A549 (cell line): ENCODE measurements around the gene HOXD10. TPM values are rescaled to one million over a fixed set of nuclear protein-coding genes. Genes with fewer than 3 reads are reported as not detected.
A peak's percentile ranks its signal among the peaks of the same experiment; 100 is the strongest.

ENCODE experiments used
- ATAC-seq, 2 experiments: fragments of 200-7000 bp in 1 of 2; fragments of >200 bp in 1 of 2; cut with Nextera tagmentation in 1 of 2; cut with Tn5 transposase in 1 of 2; 3 replicates each; pipeline versions ENCODE4 v1.8.0 to v1.9.1; 2018 to 2020; ENCODE audit warnings: mild to moderate bottlenecking in 1 of 2, moderate library complexity in 1 of 2
- CTCF ChIA-PET: fragments of 300-600 bp; sonication (Branson Sonifier 250); formaldehyde crosslinking; extraction: SDS; loops from one replicate; lab custom pipeline; 2021; ENCODE audit warnings: antibody characterized with exemption, inconsistent platforms; lab: Yijun Ruan, JAX
- POLR2A ChIA-PET: fragments of 350-600 bp; formaldehyde crosslinking; extraction: SDS; loops from one replicate; lab custom pipeline; 2021; ENCODE audit warnings: antibody characterized with exemption, inconsistent platforms; lab: Yijun Ruan, JAX
- DNase-seq, 2 experiments: peaks; one replicate each; pipeline versions ENCODE4 v3.0.0 to v3.0.0-alpha.2; 2011 to 2016; ENCODE audit warnings: low read depth in 1 of 2, low spot score in 1 of 2
- FAIRE-seq: peaks from 2 replicates; lab custom pipeline; 2011; peaks lifted over from hg19 to GRCh38; lab: Jason Lieb, UNC
- H3K27ac ChIP-seq, 2 experiments: fragments of >200 bp; sonication (Bioruptor Twin); formaldehyde crosslinking; 3 replicates each; pipeline ENCODE4 v1.5.1; 2016 to 2017
- H3K4me1 ChIP-seq: fragments of >200 bp; sonication (Bioruptor Twin); formaldehyde crosslinking; 3 replicates; pipeline ENCODE4 v1.6.1; 2016
- H3K4me2 ChIP-seq: fragments of >200 bp; sonication (Bioruptor Twin); formaldehyde crosslinking; 3 replicates; pipeline ENCODE4 v1.6.1; 2016
- H3K4me3 ChIP-seq: fragments of >200 bp; sonication (Bioruptor Twin); formaldehyde crosslinking; 3 replicates; pipeline ENCODE4 v1.5.1; 2016
- H3K9me3 ChIP-seq: fragments of >200 bp; sonication (Bioruptor Twin); formaldehyde crosslinking; 3 replicates; pipeline ENCODE4 v1.6.1; 2016
- ATOH8 ChIP-seq: fragments of 250-450 bp; sonication (Bioruptor Pico); IDR thresholded peaks from 2 replicates; pipeline ENCODE4 v1.5.0; 2020; ENCODE audit warnings: low read depth, mild to moderate bottlenecking, moderate library complexity
- CHD4 ChIP-seq: fragments of 200-600 bp; sonication (generic); IDR thresholded peaks from 2 replicates; pipeline ENCODE4 v1.6.1; 2016; ENCODE audit warnings: antibody characterized with exemption, mild to moderate bottlenecking, borderline replicate concordance
- E2F6 ChIP-seq: IDR thresholded peaks from 2 replicates; pipeline ENCODE4 v1.6.1; 2012; ENCODE audit warnings: low read depth, borderline replicate concordance
- EHMT2 ChIP-seq: fragments of 200-600 bp; sonication (generic); IDR thresholded peaks from 2 replicates; pipeline ENCODE4 v1.6.1; 2016; ENCODE audit warnings: antibody characterized with exemption, low read depth, mild to moderate bottlenecking, moderate library complexity
- EP300 ChIP-seq, 2 experiments: fragments of >200 bp; sonication (Bioruptor Twin); formaldehyde crosslinking; IDR thresholded peaks; 2 replicates in 1 of 2; 3 replicates in 1 of 2; pipeline ENCODE4 v1.6.1; 2016 to 2017
- ESRRA ChIP-seq: fragments of 150-350 bp; IDR thresholded peaks from 2 replicates; pipeline ENCODE4 v1.6.1; 2014; ENCODE audit warnings: mild to moderate bottlenecking, low read length, borderline replicate concordance
- FOSL2 ChIP-seq, 2 experiments: fragments of 450-650 bp in 1 of 2; fragments of >200 bp in 1 of 2; sonication (Bioruptor Twin) in 1 of 2; formaldehyde crosslinking; IDR thresholded peaks; 2 replicates each; pipeline versions ENCODE4 v1.5.0 to v1.6.1; 2016 to 2020; ENCODE audit warnings: mild to moderate bottlenecking in 1 of 2, moderate library complexity in 1 of 2
- FOXS1 ChIP-seq: fragments of 250-450 bp; sonication (Bioruptor Pico); IDR thresholded peaks from 2 replicates; pipeline ENCODE4 v1.5.0; 2020; ENCODE audit warnings: mild to moderate bottlenecking, moderate library complexity
- GATA3 ChIP-seq: IDR thresholded peaks from 2 replicates; pipeline ENCODE4 v1.6.1; 2012; ENCODE audit warnings: borderline replicate concordance
- HDAC2 ChIP-seq: fragments of 200-600 bp; sonication (generic); IDR thresholded peaks from 2 replicates; pipeline ENCODE4 v1.6.1; 2016
- HOXB13 ChIP-seq: fragments of 250-450 bp; sonication (Bioruptor Pico); IDR thresholded peaks from 2 replicates; pipeline ENCODE4 v1.5.0; 2020; ENCODE audit warnings: low read depth, mild to moderate bottlenecking, moderate library complexity
- MYC ChIP-seq: IDR thresholded peaks from 2 replicates; pipeline ENCODE4 v1.6.1; 2012; ENCODE audit warnings: mild to moderate bottlenecking, inconsistent platforms, low read length, improper control_type of control experiment, borderline replicate concordance
- RAD21 ChIP-seq, 2 experiments: fragments of >200 bp in 1 of 2; sonication (Bioruptor Twin) in 1 of 2; formaldehyde crosslinking in 1 of 2; IDR thresholded peaks in 1 of 2; conservative IDR thresholded peaks in 1 of 2; 2 replicates in 1 of 2; 3 replicates in 1 of 2; pipeline ENCODE4 v1.6.1; 2012 to 2018; ENCODE audit warnings: inconsistent platforms in 1 of 2
- RFX5 ChIP-seq: fragments of 450-650 bp; IDR thresholded peaks from 2 replicates; pipeline ENCODE4 v1.7.1; 2014; ENCODE audit warnings: antibody characterized with exemption, mild to moderate bottlenecking, moderate library complexity
- USF2 ChIP-seq: fragments of 450-650 bp; IDR thresholded peaks from 2 replicates; pipeline ENCODE4 v1.6.1; 2014; ENCODE audit warnings: antibody characterized with exemption
- ZFP36 ChIP-seq: fragments of 450-650 bp; IDR thresholded peaks from 2 replicates; pipeline ENCODE4 v1.6.1; 2014; ENCODE audit warnings: borderline replicate concordance; ENCODE audit not compliant: partially characterized antibody
- ZSCAN20 ChIP-seq: fragments of 250-450 bp; sonication (Bioruptor Pico); IDR thresholded peaks from 2 replicates; pipeline ENCODE4 v1.8.0; 2022; ENCODE audit warnings: mild to moderate bottlenecking, moderate library complexity
- whole genome bisulfite sequencing: methylation state at CpG from one replicate; pipeline ENCODE4 v1.1.6; 2017; ENCODE audit errors: missing lambda C conversion rate; 5-methylcytosine and 5-hydroxymethylcytosine counted together
- polyA plus RNA-seq, 4 experiments: library from polyadenylated mRNA; depleted of rRNA in 3 of 4; stranded (reverse); fragments of >200 nt; fragmentation: RNase III in 1 of 4; extraction: RNeasy Plus Mini Kit Qiagen cat#74134 plus additional on column Dnase treatment in 1 of 4; gene quantifications; 2 replicates in 3 of 4; 3 replicates in 1 of 4; pipeline ENCODE4 v1.2.3, GENCODE V29; 2011 to 2017

Gene HOXD10
- polyA plus RNA-seq, 2 of the 4 experiments (the other 2 are of a cell fraction): 4.3 to 4.8 TPM

GRCh38 chr2:176096986-176097819 is 19.4 kb upstream of the HOXD10 start (continued):
- TF ChIP-seq ZFP36: no peak
- TF ChIP-seq RFX5: no peak
- peak; percentile 59 for TF ChIP-seq E2F6
- no peak for TF ChIP-seq USF2

GRCh38 chr2:176097820-176098365 is 18.7 kb upstream of the HOXD10 start:
- H3K27ac ChIP-seq: peak overlapping the region in 1 of 2 experiments; percentile 90; a peak in 3 of 6 replicates
- peak; percentile 21 to 46; a peak in 4 of 6 replicates for ATAC-seq
- CTCF ChIA-PET: interaction anchor here (0.6 to 4.5 kb wide), 32 partner anchors 9 to 1443 kb away, joined by 3 to 57 read pairs (median 4); partner anchors contain the start of genes EVX2 and HOXD11
- 0 out of 5 replicates have a peak, but pooled peaks of 1 of the 2 experiments have one; percentile 8 for TF ChIP-seq RAD21 (conservative IDR thresholded peaks at IDR 0.05 in 1 of 2, IDR thresholded peaks at IDR 0.05 in 1 of 2)
- no peak for TF ChIP-seq CHD4
- TF ChIP-seq ZSCAN20 (CRISPR knock-in tag): no peak
- TF ChIP-seq ESRRA: no peak
- TF ChIP-seq MYC: no peak
- TF ChIP-seq EP300 (IDR thresholded peaks at IDR 0.05): no peak
- no peak for TF ChIP-seq GATA3
- no peak for TF ChIP-seq HDAC2
- TF ChIP-seq EHMT2: no peak
- TF ChIP-seq HOXB13 (CRISPR knock-in tag): no peak
- TF ChIP-seq E2F6: 0 out of 2 replicates have a peak, but pooled peaks have one; percentile 46
- TF ChIP-seq, all 56 proteins: peak for 2
- Histone ChIP-seq H3K4me3 (peak overlapping the region; percentile 55), H3K4me2 (peak overlapping the region; percentile 84), H3K9me3 (no peaks in the 10 kb centered on the region), H3K4me1 (peaks cover 7% of the 10 kb centered on the region; the same call in 2 of the 3 replicates)
- no peak for FAIRE-seq
- no peak for DNase-seq
- POLR2A ChIA-PET: interaction anchor here (0.5 to 1.1 kb wide), 2 partner anchors 13 to 35 kb away, joined by 3 to 4 read pairs; no protein-coding TSS in a partner anchor
- 7% methylated on average over 18 of the region's 18 CpGs for WGBS

GRCh38 chr2:176098366-176099158 is 18.0 kb upstream of the HOXD10 start:
- ATAC-seq: peak; percentile 8 to 43; a peak in 3 of 6 replicates
- Histone ChIP-seq H3K4me1 (peaks cover 11% of the 10 kb centered on the region; the same call in 2 of the 3 replicates), H3K4me3 (peak overlapping the region; percentile 55; the same call in 2 of the 3 replicates), H3K4me2 (peak overlapping the region; percentile 84), H3K27ac (peak overlapping the region in 1 of 2 experiments; percentile 90; a peak in 2 of 6 replicates), H3K9me3 (no peaks in the 10 kb centered on the region)
- 66% methylated on average over 18 of the region's 35 CpGs for WGBS
- TF ChIP-seq FOSL2 (IDR thresholded peaks at IDR 0.05) (no peak), FOSL2 (CRISPR knock-in tag; IDR thresholded peaks at IDR 0.05) (no peak), ATOH8 (no peak), FOXS1 (no peak), GATA3 (no peak), USF2 (no peak)
- ChIA-PET POLR2A (no interaction called here), CTCF (interaction anchor here (0.7 to 4.5 kb wide), 21 partner anchors 8 to 1067 kb away, joined by 3 to 57 read pairs (median 7); partner anchors contain the start of genes EVX2 and HOXD11)
- no peak for DNase-seq
- no peak for FAIRE-seq
